ENCODE results near the gene BAZ2B. TPM values are rescaled to one million over a fixed set of nuclear protein-coding genes. Genes with fewer than 3 reads are reported as not detected.

The BAZ2B gene
- total RNA-seq, 4 donors from 2014 or later: 104 to 301 (median 157) TPM

GRCh38 chr2:159553727-159554126, 62.6 kb downstream of the BAZ2B start:
- H3K27ac ChIP-seq: no peak overlapping the region
- H3K4me3 ChIP-seq: no peak overlapping the region
- H3K4me1 ChIP-seq: no peaks in the 10 kb centered on the region
- no peak for TF ChIP-seq POLR2A (IDR thresholded peaks at IDR 0.05)
- TF ChIP-seq, protein P1, sequence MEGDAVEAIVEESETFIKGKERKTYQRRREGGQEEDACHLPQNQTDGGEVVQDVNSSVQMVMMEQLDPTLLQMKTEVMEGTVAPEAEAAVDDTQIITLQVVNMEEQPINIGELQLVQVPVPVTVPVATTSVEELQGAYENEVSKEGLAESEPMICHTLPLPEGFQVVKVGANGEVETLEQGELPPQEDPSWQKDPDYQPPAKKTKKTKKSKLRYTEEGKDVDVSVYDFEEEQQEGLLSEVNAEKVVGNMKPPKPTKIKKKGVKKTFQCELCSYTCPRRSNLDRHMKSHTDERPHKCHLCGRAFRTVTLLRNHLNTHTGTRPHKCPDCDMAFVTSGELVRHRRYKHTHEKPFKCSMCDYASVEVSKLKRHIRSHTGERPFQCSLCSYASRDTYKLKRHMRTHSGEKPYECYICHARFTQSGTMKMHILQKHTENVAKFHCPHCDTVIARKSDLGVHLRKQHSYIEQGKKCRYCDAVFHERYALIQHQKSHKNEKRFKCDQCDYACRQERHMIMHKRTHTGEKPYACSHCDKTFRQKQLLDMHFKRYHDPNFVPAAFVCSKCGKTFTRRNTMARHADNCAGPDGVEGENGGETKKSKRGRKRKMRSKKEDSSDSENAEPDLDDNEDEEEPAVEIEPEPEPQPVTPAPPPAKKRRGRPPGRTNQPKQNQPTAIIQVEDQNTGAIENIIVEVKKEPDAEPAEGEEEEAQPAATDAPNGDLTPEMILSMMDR (IDR thresholded peaks at IDR 0.05): no peak
- no peak for DNase-seq
- no peaks in the 10 kb centered on the region for H3K27me3 ChIP-seq
- H3K36me3 ChIP-seq: no peaks in the 10 kb centered on the region
- H3K9me3 ChIP-seq: no peaks in the 10 kb centered on the region

GRCh38 chr2:159551806-159552205, 64.5 kb downstream of the BAZ2B start:
- Histone ChIP-seq H3K27me3 (no peaks in the 10 kb centered on the region), H3K36me3 (no peaks in the 10 kb centered on the region), H3K4me1 (no peaks in the 10 kb centered on the region), H3K27ac (no peak overlapping the region), H3K4me3 (no peak overlapping the region), H3K9me3 (no peaks in the 10 kb centered on the region)
- DNase-seq: no peak
- no peak for TF ChIP-seq POLR2A (IDR thresholded peaks at IDR 0.05)
- TF ChIP-seq, protein P1 (IDR thresholded peaks at IDR 0.05): no peak

- Histone ChIP-seq H3K36me3 (no peaks in the 10 kb centered on the region), H3K27ac (no peak overlapping the region), H3K9me3 (no peaks in the 10 kb centered on the region), H3K4me3 (no peak overlapping the region), H3K4me1 (no peaks in the 10 kb centered on the region), H3K27me3 (no peaks in the 10 kb centered on the region)
- TF ChIP-seq, protein P1 (IDR thresholded peaks at IDR 0.05): no peak
- no peak for TF ChIP-seq POLR2A (IDR thresholded peaks at IDR 0.05)
- DNase-seq: no peak
Measured at GRCh38 chr2:159550231-159550630, 66.1 kb downstream of the BAZ2B start.

DNA sequence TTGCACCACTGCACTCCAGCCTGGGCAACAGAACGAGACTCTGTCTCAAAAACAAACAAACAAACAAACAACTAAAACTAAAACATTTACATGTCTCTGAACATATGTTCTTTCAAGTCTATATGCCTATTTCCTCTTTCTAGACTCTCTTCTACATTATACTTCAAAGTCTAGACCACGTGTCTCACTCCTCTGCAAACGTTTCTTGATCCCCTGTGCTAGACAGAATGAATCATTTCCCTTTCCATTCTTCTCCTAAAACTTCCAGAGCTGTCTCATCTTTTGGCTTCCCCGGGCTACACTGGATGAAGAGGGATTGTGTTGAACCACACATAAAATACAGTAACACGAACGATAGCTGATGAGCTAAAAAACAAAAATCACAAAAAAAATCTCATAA, 67.1 kb downstream of the BAZ2B start:
- no peaks in the 10 kb centered on the region for H3K9me3 ChIP-seq
- no peak for TF ChIP-seq POLR2A (IDR thresholded peaks at IDR 0.05)
- TF ChIP-seq, protein P1 (IDR thresholded peaks at IDR 0.05): no peak
- no peaks in the 10 kb centered on the region for H3K36me3 ChIP-seq
- no peaks in the 10 kb centered on the region for H3K4me1 ChIP-seq
- no peaks in the 10 kb centered on the region for H3K27me3 ChIP-seq
- no peak overlapping the region for H3K27ac ChIP-seq
- DNase-seq: no peak
- H3K4me3 ChIP-seq: no peak overlapping the region

DNA sequence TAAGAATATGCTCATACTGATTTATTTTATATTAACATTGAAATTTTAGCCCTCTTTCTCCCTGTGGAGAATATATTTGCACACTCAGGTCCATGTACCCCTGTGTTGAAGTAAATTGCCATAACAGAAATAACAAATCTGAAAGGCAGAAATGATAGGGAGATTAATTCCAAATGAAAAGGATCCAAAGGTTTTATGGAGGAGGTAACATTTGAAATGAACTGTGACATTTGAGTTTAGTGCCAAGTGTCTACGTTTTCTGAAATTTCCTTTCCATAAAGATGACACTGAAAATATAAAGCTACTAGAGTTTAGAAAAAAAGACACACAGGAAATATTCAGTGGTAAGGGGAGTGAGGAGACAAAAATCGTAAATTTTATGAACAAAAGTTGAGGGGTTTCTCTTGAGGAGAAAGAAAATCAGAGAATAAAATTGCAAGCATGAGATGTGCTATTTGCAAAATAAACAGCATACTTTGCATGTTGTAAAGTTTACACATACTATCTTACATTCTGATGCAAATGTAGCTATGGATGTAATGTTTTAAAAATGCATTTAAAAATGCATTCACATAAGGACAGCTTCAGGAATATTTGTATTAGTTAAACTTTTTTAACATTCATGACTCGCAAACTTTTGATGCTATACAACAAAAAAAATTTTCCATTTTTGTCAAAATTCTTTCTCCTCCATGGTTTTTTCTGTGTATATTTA, 69.5 kb downstream of the BAZ2B start:
- Histone ChIP-seq H3K36me3 (peaks cover 0 to 8% (median 0%) of the 10 kb centered on the region in 3 donors), H3K27me3 (no peaks in the 10 kb centered on the region), H3K9me3 (no peaks in the 10 kb centered on the region), H3K27ac (no peak overlapping the region), H3K4me1 (no peaks in the 10 kb centered on the region), H3K4me3 (no peak overlapping the region)
- no peak for TF ChIP-seq POLR2A (IDR thresholded peaks at IDR 0.05)
- TF ChIP-seq, protein P1 (IDR thresholded peaks at IDR 0.05): no peak
- no peak for DNase-seq
